Stimulated activated CD4-positive, alpha-beta T cell treated with anti-CD3 and anti-CD28 coated beads, TNF-alpha, amount 100 ng/mL, for 24 hours (primary cell): ENCODE data around the gene SMAGP.
"Not testable (repeated sequence)": the region's sequence is repeated elsewhere in the genome, so short reads cannot be mapped to it uniquely, and the experiment has no call there.

Source experiments
- DNase-seq, 3 experiments: peaks; one replicate each; pipeline ENCODE4 v3.0.0-alpha.2; 2020; ENCODE audit warnings: low read depth in 3 of 3

Gene SMAGP

GRCh38 chr12:51225234-51225633 lies 45.0 kb downstream of the SMAGP start:
- no peak for DNase-seq

- no peak for DNase-seq
Measured at GRCh38 chr12:51224625-51225024, 45.6 kb downstream of the SMAGP start.

GRCh38 chr12:51222461-51222860 lies 47.8 kb downstream of the SMAGP start:
- DNase-seq: no peak

GRCh38 chr12:51219857-51220256 lies 50.4 kb downstream of the SMAGP start:
- DNase-seq: not testable (repeated sequence)

GRCh38 chr12:51219322-51219721 lies 50.9 kb downstream of the SMAGP start:
- no peak for DNase-seq

- no peak for DNase-seq
Measured at GRCh38 chr12:51218607-51219161, 51.5 kb downstream of the SMAGP start.

GRCh38 chr12:51217968-51218606 lies 52.1 kb downstream of the SMAGP start, which contains the start of gene POU6F1:
Gene POU6F1, minus strand, starts transcription at chr12:51218062. Its CDS starts 11,226 bp downstream, at chr12:51206836.
- peak; percentile 31 to 61 (median 39) for DNase-seq

- no peak for DNase-seq
Measured at GRCh38 chr12:51217133-51217967, 52.9 kb downstream of the SMAGP start.

GRCh38 chr12:51216642-51217041 lies 53.6 kb downstream of the SMAGP start:
- no peak for DNase-seq

- DNase-seq: no peak
Measured at GRCh38 chr12:51214895-51215294, 55.3 kb downstream of the SMAGP start.

- DNase-seq: no peak
Measured at GRCh38 chr12:51210690-51211395, 59.4 kb downstream of the SMAGP start.

- DNase-seq: no peak
Measured at GRCh38 chr12:51209259-51209658, 61.0 kb downstream of the SMAGP start.

GRCh38 chr12:51208016-51208660 lies 62.1 kb downstream of the SMAGP start:
- DNase-seq: no peak

GRCh38 chr12:51205350-51205749 lies 64.9 kb downstream of the SMAGP start:
- DNase-seq: no peak

GRCh38 chr12:51202718-51203117 lies 67.5 kb downstream of the SMAGP start:
- no peak for DNase-seq

- DNase-seq: no peak
Measured at GRCh38 chr12:51200806-51201205, 69.4 kb downstream of the SMAGP start.

GRCh38 chr12:51200156-51200555 lies 70.1 kb downstream of the SMAGP start:
- DNase-seq: no peak

- DNase-seq: no peak
Measured at GRCh38 chr12:51199366-51199945, 70.8 kb downstream of the SMAGP start.

GRCh38 chr12:51198568-51199365 lies 71.4 kb downstream of the SMAGP start:
- no peak for DNase-seq
